HepG2 (cell line): ENCODE measurements around the gene DLL3. TPM values are rescaled to one million over a fixed set of nuclear protein-coding genes. Genes with fewer than 3 reads are reported as not detected.
A peak's percentile ranks its signal among the peaks of the same experiment; 100 is the strongest.

Source experiments
- ATAC-seq: fragments of 200-7000 bp; cut with Tn5 transposase; 3 replicates; pipeline ENCODE4 v1.9.1; 2020; ENCODE audit warnings: mild to moderate bottlenecking, moderate library complexity
- BruUV-seq: library from RNA; stranded (reverse); fragments of 400-500 nt; replicated peaks from 2 replicates; lab custom pipeline; 2021; lab: Mats Ljungman, UMichigan
- CTCF ChIA-PET: fragments of 300-600 bp; formaldehyde crosslinking; extraction: SDS; loops from one replicate; lab custom pipeline; 2021; ENCODE audit warnings: low total read pairs, inconsistent platforms, low intra/inter-chr PET ratio; lab: Yijun Ruan, JAX
- POLR2A ChIA-PET: fragments of 350-600 bp; sonication (Branson Sonifier 250); formaldehyde crosslinking; loops from one replicate; lab custom pipeline; 2020; ENCODE audit warnings: antibody characterized with exemption, inconsistent platforms; lab: Yijun Ruan, JAX
- DNase-seq: peaks from one replicate; pipeline ENCODE4 v3.0.0-alpha.2; 2015; ENCODE audit warnings: low spot score
- FAIRE-seq: peaks from 3 replicates; lab custom pipeline; 2011; peaks lifted over from hg19 to GRCh38; lab: Jason Lieb, UNC
- H2AFZ ChIP-seq: one replicate; pipeline ENCODE4 v1.6.1; 2011; ENCODE audit warnings: low read length, inconsistent platforms
- H3K27ac ChIP-seq: fragments of 300-600 bp; 3 replicates; pipeline ENCODE4 v1.8.0; 2011; ENCODE audit warnings: mixed run types, mild to moderate bottlenecking, mixed read lengths, low read length, inconsistent platforms; ENCODE audit not compliant: insufficient read depth; ENCODE audit errors: extremely low read length
- H3K27me3 ChIP-seq, 2 experiments: fragments of 200-600 bp in 1 of 2; 2 replicates in 1 of 2; 3 replicates in 1 of 2; pipeline versions ENCODE4 v1.6.0 to v1.8.0; 2011; ENCODE audit warnings: low read length in 2 of 2, mild to moderate bottlenecking in 2 of 2, moderate library complexity in 2 of 2, inconsistent platforms in 1 of 2; ENCODE audit not compliant: insufficient read depth in 2 of 2, control insufficient read depth in 1 of 2
- H3K36me3 ChIP-seq, 2 experiments: fragments of 200-600 bp in 1 of 2; replicated peaks in 1 of 2; 2 replicates in 1 of 2; 3 replicates in 1 of 2; pipeline versions ENCODE4 v1.5.1 to v1.8.0; 2011; ENCODE audit warnings: low read length in 2 of 2, inconsistent platforms in 1 of 2; ENCODE audit not compliant: insufficient read depth in 2 of 2, control insufficient read depth in 1 of 2
- H3K4me1 ChIP-seq: 2 replicates; pipeline ENCODE4 v1.5.1; 2012; ENCODE audit warnings: low read length, inconsistent platforms; ENCODE audit not compliant: insufficient read depth
- H3K4me2 ChIP-seq: 2 replicates; pipeline ENCODE4 v1.6.0; 2011; ENCODE audit warnings: low read depth, low read length, inconsistent platforms
- H3K4me3 ChIP-seq, 3 experiments: fragments of 200-600 bp in 1 of 3; sonication (generic), shearing (Covaris generic) in 1 of 3; replicated peaks in 1 of 3; 2 replicates each; pipeline ENCODE4 v1.5.1; 2011 to 2016; ENCODE audit warnings: low read length in 3 of 3, inconsistent platforms in 2 of 3, low read depth in 2 of 3, mild to moderate bottlenecking in 2 of 3, control low read depth in 1 of 3, mixed read lengths in 1 of 3; ENCODE audit not compliant: insufficient read depth in 1 of 3
- H3K79me2 ChIP-seq: one replicate; pipeline ENCODE4 v1.6.1; 2011; ENCODE audit warnings: low read length, inconsistent platforms; ENCODE audit not compliant: insufficient read depth
- H3K9ac ChIP-seq: 2 replicates; pipeline ENCODE4 v1.6.0; 2011; ENCODE audit warnings: mild to moderate bottlenecking, low read depth, low read length, inconsistent platforms; ENCODE audit not compliant: insufficient read depth
- H3K9me3 ChIP-seq: 2 replicates; pipeline ENCODE4 v1.5.1; 2012; ENCODE audit warnings: mild to moderate bottlenecking, low read length
- H4K20me1 ChIP-seq: 2 replicates; pipeline ENCODE4 v1.6.0; 2011; ENCODE audit warnings: inconsistent platforms, mild to moderate bottlenecking, low read length, moderate library complexity; ENCODE audit not compliant: insufficient read depth
- CHCHD3 ChIP-seq: sonication (generic); formaldehyde crosslinking; IDR thresholded peaks from 2 replicates; pipeline ENCODE4 v1.8.0; 2022; ENCODE audit warnings: mild to moderate bottlenecking, missing genetic modification reagents, moderate library complexity
- SOX6 ChIP-seq, 2 experiments: fragments of 450-650 bp in 1 of 2; sonication (generic) in 1 of 2; formaldehyde crosslinking in 1 of 2; IDR thresholded peaks; 2 replicates each; pipeline versions ENCODE4 v1.4.0 to v1.6.1; 2017 to 2020; ENCODE audit warnings: antibody characterized with exemption in 1 of 2, mild to moderate bottlenecking in 1 of 2, missing genetic modification reagents in 1 of 2
- ZFAT ChIP-seq: sonication (generic); formaldehyde crosslinking; conservative IDR thresholded peaks from 2 replicates; pipeline ENCODE4 v1.8.1; 2023; ENCODE audit warnings: missing genetic modification reagents, inconsistent platforms
- WGBS: methylation state at CpG from one replicate; pipeline ENCODE4 v1.1.6; 2017; ENCODE audit warnings: low lambda C conversion rate; 5-methylcytosine and 5-hydroxymethylcytosine counted together
- in situ Hi-C: cut with HindIII; loops from 2 replicates; pipeline ENCODE4 v1.10.0; 2017; ENCODE audit warnings: low pct_unique_long_range_greater_than_20kb; ENCODE audit not compliant: extremely low pct_ligation_motif_present
- intact Hi-C: fragments of 100-400 bp; cut with micrococcal nuclease; formaldehyde crosslinking; loops from one replicate; pipeline ENCODE4 v1.10.0; 2022; ENCODE audit not compliant: unreplicated experiment
- polyA plus RNA-seq, 8 experiments: library from polyadenylated mRNA; depleted of rRNA in 3 of 8; stranded (reverse) in 7 of 8; unstranded in 1 of 8; fragments of >200 nt; fragmentation: Illumina TruSeq in 4 of 8; extraction: Trizol in 4 of 8; gene quantifications; 2 replicates each; pipeline versions ENCODE4 v1.2.1 to v1.2.3, GENCODE V29; 2011 to 2016; ENCODE audit warnings: low read depth in 4 of 8, missing spikeins in 1 of 8, mixed read lengths in 1 of 8; ENCODE audit not compliant: insufficient read depth in 1 of 8
- total RNA-seq, 5 experiments: library from RNA; depleted of rRNA; stranded (reverse); fragments of >200 nt; fragmentation: Illumina TruSeq; extraction: Trizol; gene quantifications; 2 replicates each; pipeline ENCODE4 v1.2.3, GENCODE V29; 2016; ENCODE audit warnings: low read depth in 1 of 5
- TF ChIP-seq, protein P1 (sequence below): sonication (generic); formaldehyde crosslinking; IDR thresholded peaks from 2 replicates; pipeline ENCODE4 v1.4.0; 2020; ENCODE audit warnings: mild to moderate bottlenecking, missing genetic modification reagents
- TF ChIP-seq, protein P2 (sequence below): sonication (generic); formaldehyde crosslinking; IDR thresholded peaks from 2 replicates; pipeline ENCODE4 v1.5.0; 2020; ENCODE audit warnings: mild to moderate bottlenecking, missing genetic modification reagents
- TF ChIP-seq, protein P3 (sequence below): sonication (generic); formaldehyde crosslinking; conservative IDR thresholded peaks from 2 replicates; pipeline ENCODE4 v1.8.0; 2022; ENCODE audit warnings: missing genetic modification reagents
- TF ChIP-seq, protein P4 (sequence below): sonication (generic); formaldehyde crosslinking; conservative IDR thresholded peaks from 2 replicates; pipeline ENCODE4 v1.5.0; 2020; ENCODE audit warnings: missing genetic modification reagents

The DLL3 gene
- total and polyA plus RNA-seq, 2 of the 13 experiments (the other 11 are each of a cell fraction or from before 2014, with no cell fraction given): 0.35 to 0.55 TPM

DNA sequence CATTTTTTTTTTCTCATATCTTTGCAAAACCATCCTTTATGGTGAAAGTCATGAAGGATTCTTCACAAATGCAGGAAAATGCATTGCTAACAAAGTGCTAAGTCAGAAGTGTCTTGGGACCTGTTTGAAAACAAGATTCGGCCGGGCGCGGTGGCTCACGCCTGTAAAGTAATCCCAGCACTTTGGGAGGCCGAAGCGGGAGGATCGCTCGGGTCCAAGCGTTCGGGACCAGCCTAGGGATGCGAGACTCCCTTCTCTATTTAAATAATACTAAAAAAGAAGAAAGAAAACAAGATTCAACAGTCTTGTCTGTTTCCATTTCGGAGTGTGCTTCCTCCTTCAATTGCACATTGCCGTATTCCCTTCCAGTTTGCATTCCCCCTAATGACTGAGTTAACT is 33.1 kb downstream of the DLL3 start:
- FAIRE-seq (no peak), DNase-seq (no peak), ATAC-seq (no peak)
- H3K9me3 ChIP-seq: no peaks in the 10 kb centered on the region
- no peaks in the 10 kb centered on the region for H4K20me1 ChIP-seq
- H3K27me3 ChIP-seq: no peaks in the 10 kb centered on the region; a peak in 2 of 5 replicates
- H3K4me3 ChIP-seq: peak overlapping the region; percentile 81 to 93 (median 89)
- H3K4me1 ChIP-seq: peaks cover 15% of the 10 kb centered on the region
- 4% methylated on average over 14 of the region's 14 CpGs for WGBS
- H3K36me3 ChIP-seq: no peaks in the 10 kb centered on the region
- peak overlapping the region; percentile 94 for H3K4me2 ChIP-seq
- no peak overlapping the region for H2AFZ ChIP-seq
- H3K27ac ChIP-seq: peak overlapping the region; percentile 45
- ChIA-PET POLR2A (interaction anchor here (0.8 to 1.2 kb wide), 4 partner anchors 18 to 134 kb away, joined by 4 to 6 read pairs (median 5); partner anchors contain the start of genes RPS16, SELENOV and SUPT5H), CTCF (interaction anchor here (0.9 to 2.3 kb wide), 2 partner anchors 34 to 57 kb away, joined by 3 to 20 read pairs; no protein-coding TSS in a partner anchor)
- TF ChIP-seq CHCHD3 (CRISPR knock-in tag) (no peak), ZFAT (CRISPR knock-in tag) (no peak), SOX6 (IDR thresholded peaks at IDR 0.05) (no peak), SOX6 (CRISPR knock-in tag; IDR thresholded peaks at IDR 0.05) (no peak)
- TF ChIP-seq, protein P1, sequence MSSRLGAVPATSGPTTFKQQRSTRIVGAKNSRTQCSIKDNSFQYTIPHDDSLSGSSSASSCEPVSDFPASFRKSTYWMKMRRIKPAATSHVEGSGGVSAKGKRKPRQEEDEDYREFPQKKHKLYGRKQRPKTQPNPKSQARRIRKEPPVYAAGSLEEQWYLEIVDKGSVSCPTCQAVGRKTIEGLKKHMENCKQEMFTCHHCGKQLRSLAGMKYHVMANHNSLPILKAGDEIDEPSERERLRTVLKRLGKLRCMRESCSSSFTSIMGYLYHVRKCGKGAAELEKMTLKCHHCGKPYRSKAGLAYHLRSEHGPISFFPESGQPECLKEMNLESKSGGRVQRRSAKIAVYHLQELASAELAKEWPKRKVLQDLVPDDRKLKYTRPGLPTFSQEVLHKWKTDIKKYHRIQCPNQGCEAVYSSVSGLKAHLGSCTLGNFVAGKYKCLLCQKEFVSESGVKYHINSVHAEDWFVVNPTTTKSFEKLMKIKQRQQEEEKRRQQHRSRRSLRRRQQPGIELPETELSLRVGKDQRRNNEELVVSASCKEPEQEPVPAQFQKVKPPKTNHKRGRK (CRISPR knock-in tag): no peak
- TF ChIP-seq, protein P2, sequence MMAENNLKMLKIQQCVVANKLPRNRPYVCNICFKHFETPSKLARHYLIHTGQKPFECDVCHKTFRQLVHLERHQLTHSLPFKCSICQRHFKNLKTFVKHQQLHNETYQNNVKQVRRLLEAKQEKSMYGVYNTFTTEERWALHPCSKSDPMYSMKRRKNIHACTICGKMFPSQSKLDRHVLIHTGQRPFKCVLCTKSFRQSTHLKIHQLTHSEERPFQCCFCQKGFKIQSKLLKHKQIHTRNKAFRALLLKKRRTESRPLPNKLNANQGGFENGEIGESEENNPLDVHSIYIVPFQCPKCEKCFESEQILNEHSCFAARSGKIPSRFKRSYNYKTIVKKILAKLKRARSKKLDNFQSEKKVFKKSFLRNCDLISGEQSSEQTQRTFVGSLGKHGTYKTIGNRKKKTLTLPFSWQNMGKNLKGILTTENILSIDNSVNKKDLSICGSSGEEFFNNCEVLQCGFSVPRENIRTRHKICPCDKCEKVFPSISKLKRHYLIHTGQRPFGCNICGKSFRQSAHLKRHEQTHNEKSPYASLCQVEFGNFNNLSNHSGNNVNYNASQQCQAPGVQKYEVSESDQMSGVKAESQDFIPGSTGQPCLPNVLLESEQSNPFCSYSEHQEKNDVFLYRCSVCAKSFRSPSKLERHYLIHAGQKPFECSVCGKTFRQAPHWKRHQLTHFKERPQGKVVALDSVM (CRISPR knock-in tag): peak; percentile 86
- TF ChIP-seq, protein P3, sequence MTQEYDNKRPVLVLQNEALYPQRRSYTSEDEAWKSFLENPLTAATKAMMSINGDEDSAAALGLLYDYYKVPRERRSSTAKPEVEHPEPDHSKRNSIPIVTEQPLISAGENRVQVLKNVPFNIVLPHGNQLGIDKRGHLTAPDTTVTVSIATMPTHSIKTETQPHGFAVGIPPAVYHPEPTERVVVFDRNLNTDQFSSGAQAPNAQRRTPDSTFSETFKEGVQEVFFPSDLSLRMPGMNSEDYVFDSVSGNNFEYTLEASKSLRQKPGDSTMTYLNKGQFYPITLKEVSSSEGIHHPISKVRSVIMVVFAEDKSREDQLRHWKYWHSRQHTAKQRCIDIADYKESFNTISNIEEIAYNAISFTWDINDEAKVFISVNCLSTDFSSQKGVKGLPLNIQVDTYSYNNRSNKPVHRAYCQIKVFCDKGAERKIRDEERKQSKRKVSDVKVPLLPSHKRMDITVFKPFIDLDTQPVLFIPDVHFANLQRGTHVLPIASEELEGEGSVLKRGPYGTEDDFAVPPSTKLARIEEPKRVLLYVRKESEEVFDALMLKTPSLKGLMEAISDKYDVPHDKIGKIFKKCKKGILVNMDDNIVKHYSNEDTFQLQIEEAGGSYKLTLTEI (CRISPR knock-in tag): no peak
- TF ChIP-seq, protein P4, sequence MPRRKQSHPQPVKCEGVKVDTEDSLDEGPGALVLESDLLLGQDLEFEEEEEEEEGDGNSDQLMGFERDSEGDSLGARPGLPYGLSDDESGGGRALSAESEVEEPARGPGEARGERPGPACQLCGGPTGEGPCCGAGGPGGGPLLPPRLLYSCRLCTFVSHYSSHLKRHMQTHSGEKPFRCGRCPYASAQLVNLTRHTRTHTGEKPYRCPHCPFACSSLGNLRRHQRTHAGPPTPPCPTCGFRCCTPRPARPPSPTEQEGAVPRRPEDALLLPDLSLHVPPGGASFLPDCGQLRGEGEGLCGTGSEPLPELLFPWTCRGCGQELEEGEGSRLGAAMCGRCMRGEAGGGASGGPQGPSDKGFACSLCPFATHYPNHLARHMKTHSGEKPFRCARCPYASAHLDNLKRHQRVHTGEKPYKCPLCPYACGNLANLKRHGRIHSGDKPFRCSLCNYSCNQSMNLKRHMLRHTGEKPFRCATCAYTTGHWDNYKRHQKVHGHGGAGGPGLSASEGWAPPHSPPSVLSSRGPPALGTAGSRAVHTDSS (CRISPR knock-in tag): no peak
- no TSS peak for BruUV-seq
- H3K79me2 ChIP-seq: peaks cover 12% of the 10 kb centered on the region
- peak overlapping the region; percentile 80 for H3K9ac ChIP-seq
- in situ Hi-C loops (loop anchor here (5.0 kb wide), 1 partner anchor 35 kb away; the partner anchor contains the start of gene DLL3), intact Hi-C loops (loop anchor here (1.0 to 10.0 kb wide), 2 partner anchors 58 to 117 kb away; partner anchors contain the start of gene PLEKHG2)
